Stomach (tissue), 9 donors: ENCODE results near the gene SOD2. TPM values are rescaled to one million over a fixed set of nuclear protein-coding genes. Genes with fewer than 3 reads are reported as not detected.
"Not testable (repeated sequence)": the region's sequence is repeated elsewhere in the genome, so short reads cannot be mapped to it uniquely, and the experiment has no call there.

Experiments
- DNase-seq, 2 donors: peaks; one replicate each; pipeline versions ENCODE4 v3.0.0 to v3.0.0-alpha.2; 2013 to 2019
- H3K27ac ChIP-seq, 5 donors: fragments of 200-600 bp in 4 of 5; sonication (generic) in 4 of 5; one replicate each; pipeline ENCODE4 v1.5.1; 2013 to 2019; ENCODE audit warnings: mild to moderate bottlenecking in 1 of 5, moderate library complexity in 1 of 5
- H3K27me3 ChIP-seq, 3 donors: fragments of 200-600 bp; sonication (generic); one replicate each; pipeline ENCODE4 v1.5.1; 2017 to 2019; ENCODE audit warnings: mixed run types in 1 of 3
- H3K36me3 ChIP-seq, 4 donors: fragments of 200-600 bp; sonication (generic); 1 replicate in 3 of 4; 2 replicates in 1 of 4; pipeline ENCODE4 v1.5.1; 2016 to 2019
- H3K4me1 ChIP-seq, 4 donors: fragments of 200-600 bp; sonication (generic); one replicate each; pipeline ENCODE4 v1.5.1; 2016 to 2019
- H3K4me3 ChIP-seq, 4 donors: fragments of 200-600 bp; sonication (generic) in 3 of 4; one replicate each; pipeline ENCODE4 v1.5.1; 2016 to 2019; ENCODE audit warnings: mild to moderate bottlenecking in 1 of 4
- H3K9me3 ChIP-seq, 4 donors: fragments of 200-600 bp; sonication (generic); one replicate each; pipeline ENCODE4 v1.5.1; 2016 to 2019
- EP300 ChIP-seq: sonication (generic); formaldehyde crosslinking; IDR thresholded peaks from one replicate; pipeline ENCODE4 v1.6.1; 2017; ENCODE audit warnings: antibody characterized with exemption
- POLR2A ChIP-seq, 4 donors: fragments of 450-650 bp; IDR thresholded peaks; one replicate each; pipeline ENCODE4 v1.6.1; 2016; ENCODE audit warnings: antibody characterized with exemption in 4 of 4, control low read depth in 2 of 4, mild to moderate bottlenecking in 1 of 4, moderate library complexity in 1 of 4
- POLR2AphosphoS5 ChIP-seq, 3 donors: sonication (generic); formaldehyde crosslinking; IDR thresholded peaks; one replicate each; pipeline ENCODE4 v1.6.1; 2016; ENCODE audit warnings: antibody characterized with exemption in 3 of 3
- WGBS, 5 donors: extraction: QIAGEN DNeasy Blood & Tissue Kit in 3 of 5; methylation state at CpG; one replicate each; pipeline versions ENCODE4 v1.1.5 to v1.1.7; 2013 to 2018; 5-methylcytosine and 5-hydroxymethylcytosine counted together
- intact Hi-C: fragments of 100-400 bp; cut with DNase I; formaldehyde crosslinking; loops from one replicate; pipeline ENCODE4 v1.15.1; 2023; ENCODE audit warnings: low total_unique reads
- polyA plus RNA-seq, 3 donors: library from polyadenylated mRNA; stranded (reverse); fragments of 200-250 nt; gene quantifications; one replicate each; pipeline ENCODE4 v1.2.3, GENCODE V29; 2013
- total RNA-seq, 5 donors: library from RNA; depleted of rRNA; stranded (reverse); fragments of >200 nt; gene quantifications; one replicate each; pipeline versions ENCODE4 v1.1.0 to v1.2.3, GENCODE V29; 2014 to 2016
- TF ChIP-seq, protein P1 (sequence below), 7 experiments: fragments of 450-650 bp in 4 of 7; fragments of 200-600 bp in 3 of 7; sonication (generic) in 3 of 7; IDR thresholded peaks; one replicate each; pipeline ENCODE4 v1.5.1; 2016 to 2019; ENCODE audit warnings: antibody characterized with exemption in 7 of 7, control low read depth in 2 of 7, mild to moderate bottlenecking in 1 of 7
- donor health status: healthy with polysubstance abuse.
- donor health status: Bipolar disorder and iron deficiency.
- donor health status: healthy.

SOD2 gene
- total and polyA plus RNA-seq, 8 donors = 27.2 to 404 (median 183) TPM

DNA sequence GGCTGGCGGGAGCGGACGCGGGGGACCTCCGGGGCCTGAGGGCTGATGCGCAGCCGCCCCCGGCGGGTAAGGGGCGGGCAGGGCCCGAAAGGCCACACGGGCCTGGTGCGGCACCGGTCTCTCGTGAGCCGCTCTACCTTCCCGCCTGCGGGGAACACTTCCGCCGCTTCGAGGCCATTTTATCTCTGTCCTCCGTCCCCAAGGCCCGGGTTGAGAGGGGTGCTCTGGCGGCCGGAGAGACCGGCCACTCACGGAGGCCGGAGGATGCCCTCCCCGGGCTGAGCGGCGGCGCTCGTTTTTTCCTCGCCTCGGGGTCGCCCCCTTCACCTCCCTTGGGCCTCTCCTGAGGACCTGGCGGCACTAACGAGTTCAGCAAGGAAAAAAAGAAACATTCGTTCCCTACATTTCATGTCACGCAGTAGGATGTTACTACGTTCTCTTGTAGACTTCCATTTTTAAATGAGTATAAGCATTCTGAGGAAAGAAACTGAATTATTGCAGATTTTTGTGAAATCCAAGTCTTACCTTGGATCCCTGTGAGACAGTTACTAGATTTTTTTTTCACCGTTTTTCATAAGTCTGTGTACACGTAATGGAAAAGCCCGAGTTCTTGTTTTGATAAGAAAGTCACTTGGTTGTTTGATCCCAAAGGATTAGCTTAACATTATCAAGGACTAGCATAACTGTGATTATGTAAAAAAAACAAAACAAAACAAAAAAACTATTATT is 34.8 kb upstream of the SOD2 start:
- peak overlapping the region; percentile 65 to 96 (median 84) for H3K4me3 ChIP-seq
- no peaks in the 10 kb centered on the region for H3K9me3 ChIP-seq
- DNase-seq = no peak
- intact Hi-C loops = no loop called here
- TF ChIP-seq, protein P1, sequence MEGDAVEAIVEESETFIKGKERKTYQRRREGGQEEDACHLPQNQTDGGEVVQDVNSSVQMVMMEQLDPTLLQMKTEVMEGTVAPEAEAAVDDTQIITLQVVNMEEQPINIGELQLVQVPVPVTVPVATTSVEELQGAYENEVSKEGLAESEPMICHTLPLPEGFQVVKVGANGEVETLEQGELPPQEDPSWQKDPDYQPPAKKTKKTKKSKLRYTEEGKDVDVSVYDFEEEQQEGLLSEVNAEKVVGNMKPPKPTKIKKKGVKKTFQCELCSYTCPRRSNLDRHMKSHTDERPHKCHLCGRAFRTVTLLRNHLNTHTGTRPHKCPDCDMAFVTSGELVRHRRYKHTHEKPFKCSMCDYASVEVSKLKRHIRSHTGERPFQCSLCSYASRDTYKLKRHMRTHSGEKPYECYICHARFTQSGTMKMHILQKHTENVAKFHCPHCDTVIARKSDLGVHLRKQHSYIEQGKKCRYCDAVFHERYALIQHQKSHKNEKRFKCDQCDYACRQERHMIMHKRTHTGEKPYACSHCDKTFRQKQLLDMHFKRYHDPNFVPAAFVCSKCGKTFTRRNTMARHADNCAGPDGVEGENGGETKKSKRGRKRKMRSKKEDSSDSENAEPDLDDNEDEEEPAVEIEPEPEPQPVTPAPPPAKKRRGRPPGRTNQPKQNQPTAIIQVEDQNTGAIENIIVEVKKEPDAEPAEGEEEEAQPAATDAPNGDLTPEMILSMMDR (IDR thresholded peaks at IDR 0.05) = no peak
- no peak for TF ChIP-seq POLR2AphosphoS5 (IDR thresholded peaks at IDR 0.05)
- no peak for TF ChIP-seq EP300
- TF ChIP-seq POLR2A (IDR thresholded peaks at IDR 0.05) = no peak
- peaks cover 0 to 4% (median 0%) of the 10 kb centered on the region in 4 donors for H3K36me3 ChIP-seq
- no peaks in the 10 kb centered on the region for H3K27me3 ChIP-seq
- H3K27ac ChIP-seq = peak overlapping the region; percentile 97 to 100 (median 99)
- H3K4me1 ChIP-seq = peaks cover 33 to 68% (median 51%) of the 10 kb centered on the region in 4 donors
- WGBS, 5 donors = 0 to 1% (median 0%) methylated on average over 24 to 44 of the region's 44 CpGs

DNA sequence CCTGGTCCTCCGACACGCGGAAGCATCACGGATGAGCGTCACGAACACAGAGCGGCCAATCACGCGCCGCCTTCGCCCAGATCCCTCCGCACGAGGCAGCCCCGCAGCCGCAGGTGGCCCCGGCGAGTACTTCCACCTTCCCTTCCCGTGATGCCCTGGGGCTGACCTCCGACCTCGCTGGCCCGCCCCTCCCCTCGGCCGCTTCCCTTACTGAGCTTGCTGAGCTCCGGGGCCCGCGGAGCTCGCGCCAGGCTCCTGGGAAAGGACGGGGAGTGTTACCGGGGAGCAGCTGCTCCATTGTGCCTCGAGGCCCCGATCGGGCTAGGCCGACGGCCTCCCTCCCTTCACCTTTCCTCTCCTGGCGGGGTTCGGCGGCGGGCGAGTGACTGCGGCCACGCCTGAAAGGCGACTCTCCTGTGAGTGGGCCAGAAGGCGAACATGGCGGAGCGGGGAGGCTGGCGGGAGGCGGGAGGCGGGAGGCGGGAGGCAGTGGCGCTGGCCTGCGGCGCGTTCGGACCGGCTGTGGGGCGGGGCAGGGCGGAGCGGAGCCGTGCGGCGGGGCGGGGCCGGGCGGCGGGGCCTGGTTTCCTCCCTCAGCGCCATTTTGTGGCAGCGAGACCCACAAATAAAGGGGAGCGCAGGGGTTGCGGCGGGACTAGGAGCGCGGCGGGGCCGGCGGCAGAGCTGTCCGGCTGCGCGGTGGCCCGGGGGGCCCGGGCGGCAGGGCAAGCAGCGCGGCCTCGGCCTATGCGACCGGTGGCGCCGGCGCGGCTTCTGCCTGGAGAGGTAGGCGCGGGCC is 34.1 kb upstream of the SOD2 start, which contains the start of gene WTAP:
WTAP (plus strand) TSS at position 589 of the 799 bp plus-strand sequence. CDS start 8,760 bp downstream, outside the sequence.
- Histone ChIP-seq H3K4me1 (peaks cover 30 to 60% (median 44%) of the 10 kb centered on the region in 4 donors), H3K9me3 (no peaks in the 10 kb centered on the region), H3K27me3 (no peaks in the 10 kb centered on the region), H3K4me3 (peak within 1 kb of the TSS; percentile 65 to 96 (median 84)), H3K36me3 (peaks cover 0 to 6% (median 0%) of the 10 kb centered on the region in 4 donors), H3K27ac (peak within 1 kb of the TSS; percentile 97 to 100 (median 99))
- 0 to 1% (median 1%) methylated on average over 28 to 93 of the region's 93 CpGs for WGBS, 5 donors
- peak; percentile 97 to 99 for DNase-seq
- TF ChIP-seq, protein P1 (IDR thresholded peaks at IDR 0.05) = no peak
- peak in 2 of 4 donors; percentile 37 to 69 for TF ChIP-seq POLR2A (IDR thresholded peaks at IDR 0.05)
- peak; percentile 94 to 97 (median 95) for TF ChIP-seq POLR2AphosphoS5 (IDR thresholded peaks at IDR 0.05)
- intact Hi-C loops = no loop called here

DNA sequence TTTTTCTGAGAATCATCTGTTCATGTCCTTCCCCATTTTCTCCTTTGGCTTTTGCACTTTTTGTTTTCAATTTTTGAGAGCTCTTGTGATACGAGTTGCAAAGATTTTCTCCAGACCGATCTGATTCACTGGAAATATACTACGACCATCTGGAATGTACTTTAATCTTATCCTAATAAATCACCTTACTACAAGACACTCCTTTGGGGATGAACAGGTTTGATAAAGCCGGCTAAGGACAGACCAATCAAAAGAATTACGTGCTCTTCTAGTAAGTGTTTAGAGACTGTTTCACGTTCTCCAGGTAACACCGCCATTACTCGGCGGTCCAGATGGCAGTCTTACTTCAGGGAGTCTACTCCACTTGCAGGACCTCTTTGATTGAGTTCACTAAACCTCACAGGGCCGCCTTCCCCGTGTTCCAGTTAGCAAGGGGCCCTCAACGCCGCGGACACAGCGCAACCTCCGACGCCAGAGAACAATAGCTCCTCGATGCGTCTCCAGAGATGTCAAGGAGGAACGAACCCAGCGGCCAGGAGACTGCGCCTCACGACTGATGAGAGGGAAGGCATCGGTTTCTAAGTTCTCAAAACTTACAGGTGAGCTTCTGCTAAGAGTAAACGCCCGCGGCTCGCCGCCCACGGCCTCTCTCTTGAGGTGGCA is 33.3 kb upstream of the SOD2 start:
- no peaks in the 10 kb centered on the region for H3K9me3 ChIP-seq
- peaks cover 0 to 6% (median 0%) of the 10 kb centered on the region in 4 donors for H3K36me3 ChIP-seq
- H3K4me1 ChIP-seq = peaks cover 24 to 53% (median 40%) of the 10 kb centered on the region in 4 donors
- peak overlapping the region; percentile 97 to 100 (median 99) for H3K27ac ChIP-seq
- intact Hi-C loops = no loop called here
- peak overlapping the region; percentile 65 to 96 (median 84) for H3K4me3 ChIP-seq
- no peaks in the 10 kb centered on the region for H3K27me3 ChIP-seq
- no peak for TF ChIP-seq EP300
- no peak for TF ChIP-seq POLR2AphosphoS5 (IDR thresholded peaks at IDR 0.05)
- TF ChIP-seq POLR2A (IDR thresholded peaks at IDR 0.05) = no peak
- TF ChIP-seq, protein P1 (IDR thresholded peaks at IDR 0.05) = no peak
- DNase-seq = no peak
- WGBS, 5 donors = 0 to 1% (median 1%) methylated on average over 23 to 30 of the region's 30 CpGs

DNA sequence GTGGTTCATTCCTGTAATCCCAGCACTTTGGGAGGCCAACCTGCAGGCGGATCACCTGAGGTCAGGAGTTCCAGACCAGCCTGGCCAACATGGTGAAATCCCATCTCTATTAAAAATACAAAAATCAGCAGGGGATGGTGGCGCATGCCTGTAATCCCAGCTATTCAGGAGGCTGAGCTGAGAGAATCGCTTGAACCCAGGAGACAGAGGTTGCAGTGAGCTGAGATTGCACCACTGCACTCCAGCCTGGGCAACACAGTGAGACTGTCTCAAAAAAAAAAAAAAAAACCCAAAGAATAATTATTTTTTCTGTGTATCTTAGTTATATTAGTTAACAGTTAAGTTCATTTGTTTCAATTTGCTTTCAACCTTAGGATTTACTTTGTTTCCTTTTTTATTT is 32.2 kb upstream of the SOD2 start:
- intact Hi-C loops = not testable (repeated sequence)

More for the DNA sequence above, 32.2 kb upstream of the SOD2 start:
- H3K27ac ChIP-seq = peak overlapping the region in 1 of 5 donors; percentile 100
- H3K36me3 ChIP-seq, H3K27me3 ChIP-seq, H3K4me3 ChIP-seq, H3K9me3 ChIP-seq, DNase-seq: not testable (repeated sequence)
- H3K4me1 ChIP-seq = peaks cover 13 to 41% (median 31%) of the 10 kb centered on the region in 4 donors
- 96 to 98% (median 97%) methylated on average over 3 of the region's 3 CpGs for WGBS, 5 donors
